Measurements from ENCODE around the gene RPL35A.
"Not testable (repeated sequence)": the region's sequence is repeated elsewhere in the genome, so short reads cannot be mapped to it uniquely, and the experiment has no call there.

Gene RPL35A

DNA sequence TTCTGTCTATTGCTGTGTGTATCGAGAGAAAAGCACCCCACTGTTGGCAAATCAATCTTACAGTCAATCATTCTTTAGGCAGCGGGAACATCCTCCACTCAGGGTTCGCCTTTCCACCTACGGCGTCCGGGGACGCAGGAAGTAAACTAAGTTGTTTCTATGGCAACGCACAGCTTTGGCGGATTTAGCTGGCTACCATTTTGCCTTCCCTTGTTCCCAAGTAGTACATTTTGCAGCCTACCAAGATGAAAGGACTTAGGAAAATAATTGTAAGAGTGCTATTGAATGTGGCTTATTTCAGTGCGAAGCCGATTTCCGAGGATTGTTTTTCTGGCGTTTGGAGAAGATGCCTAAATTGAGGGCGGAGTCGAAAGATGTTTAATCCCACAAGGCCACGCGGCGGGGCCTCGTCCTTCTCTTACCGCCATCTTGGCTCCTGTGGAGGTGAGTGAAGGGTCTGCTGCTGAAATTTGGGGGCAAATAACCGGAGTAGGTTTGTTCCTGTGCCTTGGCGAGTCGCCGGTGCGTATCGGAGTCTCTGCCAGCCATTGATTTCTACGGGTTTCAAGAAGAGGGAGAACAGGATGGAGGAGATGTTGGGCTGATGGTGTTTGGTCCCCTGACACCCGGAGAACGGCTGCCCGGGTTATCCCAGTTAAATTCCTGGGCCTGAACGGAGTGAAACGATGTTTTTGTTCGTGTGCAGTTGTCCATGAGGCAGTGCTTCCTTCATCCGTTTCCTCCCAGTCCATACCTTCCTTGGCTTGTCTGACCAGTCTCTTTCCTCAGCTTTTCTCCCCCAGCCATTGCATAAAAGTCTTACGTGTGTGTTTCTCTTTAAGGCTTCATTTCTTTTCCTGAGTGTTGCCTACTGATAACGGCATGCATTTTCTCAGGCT lies at the start of gene RPL35A:
Gene RPL35A (plus strand): TSS at position 413 of the 899 bp plus-strand sequence. CDS start 778 bp downstream, outside the sequence.
- peaks cover 42% of the 10 kb centered on the region for H3K36me3 ChIP-seq (ENCODE audit: insufficient read depth, low read length)
- peaks cover 31% of the 10 kb centered on the region for H3K4me1 ChIP-seq (ENCODE audit: control insufficient read depth, insufficient read depth, low read length, unreplicated experiment)
- H3K27ac ChIP-seq (ENCODE audit: low read depth, low read length) = peak within 1 kb of the TSS; percentile 97
- H2AFZ ChIP-seq (ENCODE audit: low read length, unreplicated experiment) = peak within 1 kb of the TSS; percentile 91
- peaks cover 48% of the 10 kb centered on the region for H3K79me2 ChIP-seq (ENCODE audit: control insufficient read depth, insufficient read depth, low read length, unreplicated experiment)
- H3K4me3 ChIP-seq (ENCODE audit: low read depth, low read length) = peak within 1 kb of the TSS; percentile 92
- no peaks in the 10 kb centered on the region for H3K27me3 ChIP-seq (ENCODE audit: insufficient read depth, low read length)

DNA sequence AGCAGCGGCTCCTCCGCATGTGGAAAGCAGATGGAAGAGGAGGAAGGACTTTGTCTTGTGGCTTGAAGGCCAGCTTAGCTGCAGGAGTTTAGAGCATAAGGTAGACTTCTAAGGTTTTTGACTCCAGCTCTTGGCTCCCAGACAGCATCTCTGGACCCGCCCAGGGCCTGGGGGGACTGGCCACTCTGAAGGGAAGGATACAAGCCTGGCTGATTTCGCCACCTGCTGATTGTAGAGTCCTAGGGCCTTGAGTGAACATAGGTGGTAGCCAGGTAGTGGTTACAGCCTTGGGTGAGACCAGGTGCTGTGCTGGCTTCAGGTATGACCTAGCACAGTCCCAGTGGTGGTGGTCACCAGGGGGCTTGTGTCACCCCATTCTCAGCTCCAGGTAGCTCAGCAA lies 48.4 kb upstream of the RPL35A start:
- Histone ChIP-seq H3K27ac (ENCODE audit: low read depth, low read length) (no peak overlapping the region), H3K27me3 (ENCODE audit: insufficient read depth, low read length) (no peaks in the 10 kb centered on the region), H3K4me1 (ENCODE audit: control insufficient read depth, insufficient read depth, low read length, unreplicated experiment) (peaks cover 4% of the 10 kb centered on the region), H3K36me3 (ENCODE audit: insufficient read depth, low read length) (no peaks in the 10 kb centered on the region), H3K79me2 (ENCODE audit: control insufficient read depth, insufficient read depth, low read length, unreplicated experiment) (no peaks in the 10 kb centered on the region), H2AFZ (ENCODE audit: low read length, unreplicated experiment) (no peak overlapping the region), H3K4me3 (ENCODE audit: low read depth, low read length) (no peak overlapping the region)

DNA sequence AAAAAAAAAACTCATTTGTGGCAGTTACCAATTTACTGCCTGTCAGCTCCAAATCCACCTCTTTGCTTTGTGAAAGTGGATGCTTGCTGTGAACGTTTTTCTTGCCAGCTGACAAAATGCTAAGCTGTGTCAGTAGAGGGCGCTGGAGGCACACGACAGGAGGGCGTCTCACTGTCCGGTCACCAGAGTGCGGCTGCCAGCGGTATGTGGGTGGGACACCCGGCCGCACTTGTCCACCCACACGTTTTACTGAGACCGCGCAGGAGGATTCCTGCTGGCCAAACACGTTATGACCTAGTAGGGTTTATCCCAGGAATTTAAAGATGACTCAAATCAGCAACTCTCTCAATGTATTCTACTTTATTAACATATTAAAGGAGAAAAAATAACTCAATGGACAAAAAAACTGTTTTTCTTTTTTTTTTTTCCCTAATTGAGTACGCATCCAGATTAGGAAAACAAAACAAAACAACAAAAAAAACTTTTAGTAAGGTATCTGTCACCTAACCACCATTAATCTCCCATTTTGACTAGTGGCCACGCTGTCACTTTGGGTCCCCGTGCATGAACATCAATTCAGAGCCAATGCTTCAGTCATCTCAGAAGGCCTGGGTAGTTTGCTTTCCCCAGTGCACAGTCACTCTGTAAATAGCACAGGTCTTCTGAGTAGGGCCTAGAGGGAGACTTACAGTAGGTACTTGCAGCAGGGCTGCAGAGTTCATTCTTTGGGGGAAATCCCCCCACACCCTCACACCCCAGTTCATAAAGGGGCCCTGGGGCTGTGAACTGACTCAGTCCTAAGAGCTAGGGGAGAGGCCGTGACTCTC lies 43.8 kb upstream of the RPL35A start:
- peaks cover 2% of the 10 kb centered on the region for H3K79me2 ChIP-seq (ENCODE audit: control insufficient read depth, insufficient read depth, low read length, unreplicated experiment)
- H3K4me1 ChIP-seq (ENCODE audit: control insufficient read depth, insufficient read depth, low read length, unreplicated experiment) = peaks cover 4% of the 10 kb centered on the region
- H3K27me3 ChIP-seq (ENCODE audit: insufficient read depth, low read length) = no peaks in the 10 kb centered on the region
- H2AFZ ChIP-seq (ENCODE audit: low read length, unreplicated experiment) = no peak overlapping the region
- H3K4me3 ChIP-seq (ENCODE audit: low read depth, low read length) = no peak overlapping the region
- peak overlapping the region; percentile 32 for H3K27ac ChIP-seq (ENCODE audit: low read depth, low read length)
- no peaks in the 10 kb centered on the region; the same call in 1 of the 2 replicates for H3K36me3 ChIP-seq (ENCODE audit: insufficient read depth, low read length)

DNA sequence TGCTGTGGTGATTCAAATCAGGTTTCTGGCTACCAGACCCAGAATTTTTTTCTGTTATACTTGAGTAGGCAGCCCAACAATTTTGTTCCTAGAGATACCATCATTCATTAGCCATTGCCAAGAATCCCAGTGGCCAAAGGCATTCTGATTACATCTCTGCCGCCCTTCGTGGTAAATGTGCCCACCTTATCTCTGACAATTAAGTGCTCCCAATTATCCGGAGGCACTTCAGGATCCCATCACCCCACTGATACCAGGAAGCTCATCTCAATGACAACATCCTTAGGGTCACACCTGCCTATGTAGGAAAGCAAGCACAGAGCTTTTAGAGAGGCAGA lies 43.2 kb upstream of the RPL35A start:
- Histone ChIP-seq H2AFZ (ENCODE audit: low read length, unreplicated experiment) (no peak overlapping the region), H3K27ac (ENCODE audit: low read depth, low read length) (0 out of 2 replicates have a peak overlapping the region, but pooled peaks have one; percentile 32), H3K4me1 (ENCODE audit: control insufficient read depth, insufficient read depth, low read length, unreplicated experiment) (peaks cover 4% of the 10 kb centered on the region)

DNA sequence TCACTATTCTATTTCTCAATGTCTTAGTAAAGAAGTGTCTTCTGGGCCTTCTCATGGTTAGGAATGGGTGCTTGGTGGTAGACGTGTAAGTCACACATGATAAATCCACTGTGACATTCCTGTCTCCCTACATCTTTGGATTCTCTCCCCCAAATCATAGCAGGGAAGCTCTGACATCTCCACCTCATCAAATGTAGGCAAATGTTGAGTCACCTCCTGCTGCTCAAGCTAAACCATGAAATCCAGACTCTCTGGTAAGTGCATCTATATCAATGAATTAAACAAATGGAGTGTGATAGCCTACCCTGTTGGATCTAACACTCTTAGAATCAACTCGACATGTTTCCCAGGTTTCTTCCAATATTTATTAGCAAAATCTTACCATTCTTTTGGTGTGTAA lies 42.8 kb upstream of the RPL35A start:
- H2AFZ ChIP-seq (ENCODE audit: low read length, unreplicated experiment) = no peak overlapping the region
- H3K79me2 ChIP-seq (ENCODE audit: control insufficient read depth, insufficient read depth, low read length, unreplicated experiment) = peaks cover 2% of the 10 kb centered on the region
- peaks cover 4% of the 10 kb centered on the region for H3K4me1 ChIP-seq (ENCODE audit: control insufficient read depth, insufficient read depth, low read length, unreplicated experiment)
- H3K36me3 ChIP-seq (ENCODE audit: insufficient read depth, low read length) = no peaks in the 10 kb centered on the region; the same call in 1 of the 2 replicates
- H3K27ac ChIP-seq (ENCODE audit: low read depth, low read length) = no peak overlapping the region
- H3K4me3 ChIP-seq (ENCODE audit: low read depth, low read length) = no peak overlapping the region
- H3K27me3 ChIP-seq (ENCODE audit: insufficient read depth, low read length) = no peaks in the 10 kb centered on the region

More for the DNA sequence above, 43.2 kb upstream of the RPL35A start:
- H3K36me3 ChIP-seq (ENCODE audit: insufficient read depth, low read length) = no peaks in the 10 kb centered on the region; the same call in 1 of the 2 replicates
- no peaks in the 10 kb centered on the region for H3K27me3 ChIP-seq (ENCODE audit: insufficient read depth, low read length)
- peaks cover 2% of the 10 kb centered on the region for H3K79me2 ChIP-seq (ENCODE audit: control insufficient read depth, insufficient read depth, low read length, unreplicated experiment)
- no peak overlapping the region for H3K4me3 ChIP-seq (ENCODE audit: low read depth, low read length)

DNA sequence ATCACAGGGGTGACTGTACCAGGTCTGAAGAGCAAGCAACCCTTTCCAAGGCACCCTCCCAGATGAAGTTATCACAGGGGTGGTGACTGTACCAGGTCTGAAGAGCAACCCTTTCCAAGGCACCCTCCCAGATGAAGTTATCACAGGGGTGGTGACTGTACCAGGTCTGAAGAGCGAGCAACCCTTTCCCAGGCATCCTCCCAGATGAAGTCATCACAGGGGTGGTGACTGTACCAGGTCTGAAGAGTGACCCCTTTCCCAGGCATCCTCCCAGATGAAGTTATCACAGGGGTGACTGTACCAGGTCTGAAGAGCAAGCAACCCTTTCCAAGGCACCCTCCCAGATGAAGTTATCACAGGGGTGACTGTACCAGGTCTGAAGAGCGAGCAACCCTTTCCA lies 41.4 kb upstream of the RPL35A start:
- not testable (repeated sequence) for H2AFZ ChIP-seq (ENCODE audit: low read length, unreplicated experiment); H3K79me2 ChIP-seq (ENCODE audit: control insufficient read depth, insufficient read depth, low read length, unreplicated experiment); H3K4me1 ChIP-seq (ENCODE audit: control insufficient read depth, insufficient read depth, low read length, unreplicated experiment); H3K27me3 ChIP-seq (ENCODE audit: insufficient read depth, low read length); H3K4me3 ChIP-seq (ENCODE audit: low read depth, low read length); H3K27ac ChIP-seq (ENCODE audit: low read depth, low read length); H3K36me3 ChIP-seq (ENCODE audit: insufficient read depth, low read length)

DNA sequence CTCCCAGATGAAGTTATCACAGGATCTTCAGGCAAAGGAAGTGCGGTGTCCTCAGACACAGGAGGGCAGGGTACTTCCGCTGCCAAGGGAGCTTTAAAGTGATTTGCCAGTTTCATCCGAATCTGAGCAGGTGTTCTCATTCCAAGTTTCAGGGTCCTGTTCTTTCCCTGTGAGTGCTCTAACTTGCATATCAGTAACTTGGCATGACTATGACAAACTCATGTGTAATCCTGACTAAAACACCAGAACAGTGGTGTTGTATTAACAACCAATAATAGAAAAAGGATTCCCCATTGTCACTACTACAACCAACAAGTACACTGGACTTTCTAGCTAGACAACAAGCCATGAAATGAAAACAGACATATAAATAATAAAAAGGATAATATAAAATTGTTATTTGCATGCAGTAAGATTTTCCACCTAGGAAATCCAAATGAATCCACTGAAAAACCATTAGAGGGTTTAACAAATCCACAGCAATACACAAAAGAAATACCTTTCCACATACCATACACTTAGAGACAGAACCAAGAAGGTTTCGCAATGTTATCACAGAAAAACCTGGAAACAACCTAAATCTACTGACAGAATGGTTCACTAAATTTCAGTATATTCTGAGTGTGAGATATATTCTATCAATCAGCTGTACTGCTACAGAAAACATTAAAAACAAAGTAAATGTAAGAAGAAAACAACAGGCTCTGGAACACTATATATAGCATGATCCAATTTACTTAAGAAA lies 40.9 kb upstream of the RPL35A start:
- Histone ChIP-seq H3K27ac (ENCODE audit: low read depth, low read length) (no peak overlapping the region; the same call in 1 of the 2 replicates), H3K79me2 (ENCODE audit: control insufficient read depth, insufficient read depth, low read length, unreplicated experiment) (peaks cover 2% of the 10 kb centered on the region), H3K4me1 (ENCODE audit: control insufficient read depth, insufficient read depth, low read length, unreplicated experiment) (peaks cover 4% of the 10 kb centered on the region), H3K27me3 (ENCODE audit: insufficient read depth, low read length) (no peaks in the 10 kb centered on the region), H3K4me3 (ENCODE audit: low read depth, low read length) (no peak overlapping the region), H3K36me3 (ENCODE audit: insufficient read depth, low read length) (no peaks in the 10 kb centered on the region; the same call in 1 of the 2 replicates), H2AFZ (ENCODE audit: low read length, unreplicated experiment) (no peak overlapping the region)

DNA sequence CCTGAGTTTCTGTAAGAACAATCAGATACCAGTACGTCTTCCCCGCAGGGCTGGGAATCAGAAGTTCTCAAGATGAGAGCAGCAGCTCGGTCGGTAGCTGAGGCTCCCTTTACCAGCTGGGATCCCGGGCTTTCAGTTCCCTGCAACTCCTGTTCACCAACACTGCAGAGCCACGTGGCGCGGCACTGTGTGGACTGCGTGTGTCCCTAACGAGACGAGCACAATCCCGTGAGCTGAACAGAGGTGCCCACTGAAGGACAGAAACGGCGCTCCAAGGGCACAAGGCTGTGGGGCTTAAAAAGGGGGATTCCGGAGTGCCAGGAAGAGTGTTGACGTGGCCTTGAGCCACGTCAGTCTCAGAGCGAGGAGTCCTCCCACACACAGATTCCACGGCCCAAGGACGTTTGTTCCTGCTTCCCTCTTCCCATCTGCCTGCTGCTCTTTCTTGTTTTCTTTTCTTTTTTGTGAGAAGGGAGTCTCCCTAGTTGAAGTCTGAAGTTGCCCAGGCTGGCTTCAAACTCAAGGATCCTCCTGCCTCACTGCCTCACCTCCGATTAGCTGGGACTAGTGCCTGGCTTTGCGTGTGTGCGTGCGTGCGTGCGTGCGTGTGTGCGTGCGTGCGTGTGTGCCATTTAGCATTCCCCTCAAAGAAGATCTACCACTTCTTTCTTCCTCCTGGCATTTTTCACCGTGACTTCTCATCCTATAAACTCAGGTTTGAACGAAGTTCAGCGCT lies 37.1 kb upstream of the RPL35A start:
- Histone ChIP-seq H3K36me3 (ENCODE audit: insufficient read depth, low read length) (no peaks in the 10 kb centered on the region; the same call in 1 of the 2 replicates), H3K27me3 (ENCODE audit: insufficient read depth, low read length) (no peaks in the 10 kb centered on the region), H3K4me1 (ENCODE audit: control insufficient read depth, insufficient read depth, low read length, unreplicated experiment) (no peaks in the 10 kb centered on the region), H3K4me3 (ENCODE audit: low read depth, low read length) (peak overlapping the region; percentile 70), H2AFZ (ENCODE audit: low read length, unreplicated experiment) (no peak overlapping the region), H3K79me2 (ENCODE audit: control insufficient read depth, insufficient read depth, low read length, unreplicated experiment) (peaks cover 2% of the 10 kb centered on the region), H3K27ac (ENCODE audit: low read depth, low read length) (peak overlapping the region; percentile 41; the same call in 1 of the 2 replicates)

DNA sequence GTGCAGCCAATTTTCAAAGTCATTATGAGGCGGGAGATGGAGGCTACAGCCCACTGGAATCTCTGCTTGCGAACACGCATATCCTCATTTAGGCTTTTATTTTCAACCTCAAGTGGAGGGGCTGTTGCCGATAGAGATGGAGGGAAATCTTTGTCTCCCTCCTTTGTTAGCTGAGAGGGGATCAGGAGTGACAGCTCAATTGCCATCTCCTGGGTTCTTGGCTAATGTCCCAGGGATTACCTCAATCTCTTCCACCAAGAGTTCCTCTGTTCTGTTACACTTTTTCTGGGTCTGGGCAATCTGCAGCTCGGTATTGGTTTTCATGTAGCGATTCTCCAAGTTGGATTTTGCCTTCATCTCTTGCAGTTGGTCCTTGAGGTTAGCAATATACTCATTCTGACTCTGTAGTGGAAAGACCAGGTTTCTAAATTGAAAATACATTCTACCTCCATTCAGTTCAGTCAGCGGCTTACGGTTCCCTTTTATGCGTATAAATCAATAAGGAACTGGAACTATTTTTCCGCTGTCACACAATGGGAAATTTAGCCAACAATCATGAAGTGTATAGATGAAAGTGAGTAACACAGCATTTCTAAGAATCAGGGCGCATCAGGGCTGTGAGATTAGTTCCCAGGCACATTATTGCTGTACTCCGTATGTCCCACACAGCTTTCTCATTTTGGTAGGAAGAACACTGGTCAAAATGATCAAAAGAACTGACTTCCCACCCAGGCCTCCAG lies 36.2 kb upstream of the RPL35A start:
- Histone ChIP-seq H2AFZ (ENCODE audit: low read length, unreplicated experiment) (no peak overlapping the region), H3K4me1 (ENCODE audit: control insufficient read depth, insufficient read depth, low read length, unreplicated experiment) (no peaks in the 10 kb centered on the region), H3K27me3 (ENCODE audit: insufficient read depth, low read length) (no peaks in the 10 kb centered on the region), H3K79me2 (ENCODE audit: control insufficient read depth, insufficient read depth, low read length, unreplicated experiment) (no peaks in the 10 kb centered on the region), H3K4me3 (ENCODE audit: low read depth, low read length) (no peak overlapping the region), H3K36me3 (ENCODE audit: insufficient read depth, low read length) (no peaks in the 10 kb centered on the region), H3K27ac (ENCODE audit: low read depth, low read length) (no peak overlapping the region)

All from ACC112 (cell line).